ENCODE measurements around the gene CYSRT1.

DNA sequence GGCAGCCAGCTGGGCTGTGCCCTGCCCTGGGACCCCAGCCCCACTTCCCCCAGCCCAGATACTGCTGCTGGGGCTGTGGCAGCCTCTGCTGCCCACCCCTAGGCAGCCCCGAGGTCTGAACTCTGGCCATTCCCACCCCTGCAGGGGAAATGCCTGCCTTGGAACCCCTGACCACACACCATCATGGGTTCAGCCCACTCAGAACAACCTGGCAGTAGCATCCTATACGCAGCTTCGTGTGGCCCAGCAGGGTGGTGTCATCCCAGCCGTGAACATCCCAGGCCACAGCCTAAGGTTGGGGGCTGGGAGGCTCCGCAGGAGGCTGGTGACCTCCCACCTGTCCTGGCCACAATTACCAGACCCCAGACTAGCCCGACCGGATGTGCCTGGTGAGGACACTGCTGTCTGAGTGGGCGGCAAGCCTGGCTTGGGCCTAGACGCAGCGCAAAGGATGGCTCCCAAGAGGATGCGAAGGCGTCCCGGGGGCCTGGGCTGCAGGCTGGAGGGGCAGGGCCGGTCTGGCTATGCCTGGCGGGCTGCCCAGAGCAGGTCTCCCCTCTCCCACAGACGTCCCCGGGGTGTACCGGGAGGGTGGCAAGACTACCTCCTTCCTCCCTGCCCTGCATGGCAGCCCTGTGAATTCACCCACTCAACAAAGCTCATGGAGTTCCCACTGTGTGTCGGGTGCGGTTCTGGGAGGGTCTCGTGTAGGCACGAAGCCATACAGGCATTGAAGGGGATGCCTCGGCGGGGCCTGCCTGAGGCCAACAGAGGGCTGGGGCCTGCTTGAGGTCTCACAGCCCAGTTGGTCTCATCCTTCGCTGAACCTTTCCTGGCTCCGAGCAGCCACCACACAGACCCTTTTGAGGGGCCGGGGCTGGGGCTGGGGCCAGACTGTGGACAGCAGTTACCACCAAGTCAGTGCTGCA is 4.3 kb downstream of the CYSRT1 start:
- TF ChIP-seq EZH2 (IDR thresholded peaks at IDR 0.05; ENCODE audit: insufficient read depth, low read length): no peak
- TF ChIP-seq, protein P1, sequence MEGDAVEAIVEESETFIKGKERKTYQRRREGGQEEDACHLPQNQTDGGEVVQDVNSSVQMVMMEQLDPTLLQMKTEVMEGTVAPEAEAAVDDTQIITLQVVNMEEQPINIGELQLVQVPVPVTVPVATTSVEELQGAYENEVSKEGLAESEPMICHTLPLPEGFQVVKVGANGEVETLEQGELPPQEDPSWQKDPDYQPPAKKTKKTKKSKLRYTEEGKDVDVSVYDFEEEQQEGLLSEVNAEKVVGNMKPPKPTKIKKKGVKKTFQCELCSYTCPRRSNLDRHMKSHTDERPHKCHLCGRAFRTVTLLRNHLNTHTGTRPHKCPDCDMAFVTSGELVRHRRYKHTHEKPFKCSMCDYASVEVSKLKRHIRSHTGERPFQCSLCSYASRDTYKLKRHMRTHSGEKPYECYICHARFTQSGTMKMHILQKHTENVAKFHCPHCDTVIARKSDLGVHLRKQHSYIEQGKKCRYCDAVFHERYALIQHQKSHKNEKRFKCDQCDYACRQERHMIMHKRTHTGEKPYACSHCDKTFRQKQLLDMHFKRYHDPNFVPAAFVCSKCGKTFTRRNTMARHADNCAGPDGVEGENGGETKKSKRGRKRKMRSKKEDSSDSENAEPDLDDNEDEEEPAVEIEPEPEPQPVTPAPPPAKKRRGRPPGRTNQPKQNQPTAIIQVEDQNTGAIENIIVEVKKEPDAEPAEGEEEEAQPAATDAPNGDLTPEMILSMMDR (IDR thresholded peaks at IDR 0.05; ENCODE audit: insufficient read depth, low read depth, low read length): no peak
